SK-N-SH (cell line): ENCODE results near the gene PLEKHA6. TPM values are rescaled to one million over a fixed set of nuclear protein-coding genes. Genes with fewer than 3 reads are reported as not detected.

Experiments
- CTCF ChIA-PET: fragments of 300-600, 350-600 bp; formaldehyde crosslinking; extraction: SDS; loops from one replicate; lab custom pipeline; 2021; lab: Yijun Ruan, JAX
- POLR2A ChIA-PET: fragments of 350-600 bp; sonication (Branson Sonifier 250); formaldehyde crosslinking; extraction: SDS; loops from one replicate; lab custom pipeline; 2020; ENCODE audit warnings: antibody characterized with exemption, inconsistent platforms; lab: Yijun Ruan, JAX
- DNase-seq: peaks from one replicate; pipeline ENCODE4 v3.0.0; 2012
- H2AFZ ChIP-seq: fragments of 200-600 bp; sonication (generic); 2 replicates; pipeline ENCODE4 v1.8.1; 2016; ENCODE audit warnings: antibody characterized with exemption, mild to moderate bottlenecking, low read depth
- H3F3A ChIP-seq: fragments of 200-600 bp; sonication (generic); replicated peaks from 2 replicates; pipeline ENCODE3; 2016; ENCODE audit warnings: antibody characterized with exemption, mild to moderate bottlenecking; ENCODE audit not compliant: insufficient read depth
- H3K27ac ChIP-seq, 2 experiments: fragments of 200-500 bp in 1 of 2; fragments of 200-600 bp in 1 of 2; sonication (Bioruptor generic) in 1 of 2; sonication (generic), shearing (Covaris generic) in 1 of 2; 2 replicates each; pipeline versions ENCODE4 v1.5.1 to v1.6.1; 2014 to 2016; ENCODE audit warnings: low read depth in 2 of 2, inconsistent platforms in 1 of 2, low read length in 1 of 2, mild to moderate bottlenecking in 1 of 2, mixed read lengths in 1 of 2
- H3K27me3 ChIP-seq: fragments of 200-600 bp; sonication (generic), shearing (Covaris generic); 2 replicates; pipeline ENCODE4 v1.6.1; 2016; ENCODE audit warnings: mixed run types; ENCODE audit not compliant: insufficient read depth
- H3K36me3 ChIP-seq, 2 experiments: fragments of 200-500 bp in 1 of 2; fragments of 200-600 bp in 1 of 2; sonication (Bioruptor generic) in 1 of 2; sonication (generic) in 1 of 2; replicated peaks in 1 of 2; 2 replicates each; pipeline versions ENCODE3 to v1.5.1; 2014 to 2016; ENCODE audit warnings: low read length in 1 of 2, mild to moderate bottlenecking in 1 of 2; ENCODE audit not compliant: insufficient read depth in 2 of 2, control insufficient read depth in 1 of 2
- H3K4me1 ChIP-seq, 2 experiments: fragments of 200-500 bp in 1 of 2; fragments of 200-600 bp in 1 of 2; sonication (Bioruptor generic) in 1 of 2; sonication (generic), shearing (Covaris generic) in 1 of 2; 2 replicates each; pipeline versions ENCODE4 v1.5.1 to v1.6.1; 2014 to 2016; ENCODE audit warnings: low read depth in 1 of 2, low read length in 1 of 2, mixed run types in 1 of 2; ENCODE audit not compliant: insufficient read depth in 2 of 2, control insufficient read depth in 1 of 2
- H3K4me2 ChIP-seq: fragments of 200-600 bp; sonication (generic), shearing (Covaris generic); 2 replicates; pipeline ENCODE4 v1.6.1; 2017; ENCODE audit warnings: mixed run types
- H3K4me3 ChIP-seq, 2 experiments: fragments of 200-500 bp in 1 of 2; fragments of 200-600 bp in 1 of 2; sonication (Bioruptor generic) in 1 of 2; sonication (generic), shearing (Covaris generic) in 1 of 2; 2 replicates each; pipeline versions ENCODE4 v1.5.1 to v1.8.1; 2014 to 2016; ENCODE audit warnings: low read depth in 2 of 2, inconsistent platforms in 1 of 2, low read length in 1 of 2, mild to moderate bottlenecking in 1 of 2, mixed read lengths in 1 of 2, moderate library complexity in 1 of 2
- H3K79me2 ChIP-seq: fragments of 200-600 bp; sonication (generic); 2 replicates; pipeline ENCODE4 v1.8.1; 2017; ENCODE audit warnings: mild to moderate bottlenecking; ENCODE audit not compliant: insufficient read depth
- H3K9ac ChIP-seq: fragments of 200-600 bp; sonication (generic); 2 replicates; pipeline ENCODE4 v1.6.1; 2017; ENCODE audit warnings: mixed run types
- H3K9me2 ChIP-seq: fragments of 200-600 bp; sonication (generic); 2 replicates; pipeline ENCODE4 v1.6.1; 2017; ENCODE audit warnings: mixed run types
- H3K9me3 ChIP-seq: fragments of 200-600 bp; sonication (generic); 2 replicates; pipeline ENCODE4 v1.6.1; 2017; ENCODE audit warnings: mixed run types, mild to moderate bottlenecking, moderate library complexity
- H4K20me1 ChIP-seq: fragments of 200-600 bp; sonication (generic); 2 replicates; pipeline ENCODE4 v1.6.1; 2017; ENCODE audit warnings: mild to moderate bottlenecking, mixed run types; ENCODE audit not compliant: insufficient read depth
- CTCF ChIP-seq: fragments of 200-600 bp; sonication (generic); IDR thresholded peaks from 2 replicates; pipeline ENCODE4 v1.6.1; 2017; ENCODE audit warnings: antibody characterized with exemption, mild to moderate bottlenecking, moderate library complexity
- EP300 ChIP-seq, 2 experiments: IDR thresholded peaks; 2 replicates each; pipeline versions ENCODE4 v1.4.0 to v1.6.1; 2012; ENCODE audit warnings: borderline replicate concordance in 1 of 2, low read depth in 1 of 2, low read length in 1 of 2
- GATA2 ChIP-seq: sonication (generic); formaldehyde crosslinking; IDR thresholded peaks from 2 replicates; pipeline ENCODE4 v1.5.0; 2020; ENCODE audit warnings: mild to moderate bottlenecking, missing genetic modification reagents
- NRF1 ChIP-seq: IDR thresholded peaks from 2 replicates; pipeline ENCODE4 v1.6.1; 2012; ENCODE audit warnings: low read depth, mild to moderate bottlenecking, low read length
- POLR2AphosphoS5 ChIP-seq: IDR thresholded peaks from 2 replicates; pipeline ENCODE4 v1.6.1; 2012; ENCODE audit warnings: low read depth, low read length
- RAD21 ChIP-seq: IDR thresholded peaks from 2 replicates; pipeline ENCODE4 v1.6.1; 2012; ENCODE audit warnings: mild to moderate bottlenecking, low read length
- RCOR1 ChIP-seq: fragments of 150-350 bp; IDR thresholded peaks from 2 replicates; pipeline ENCODE4 v1.6.1; 2017; ENCODE audit warnings: antibody characterized with exemption, low read length
- RXRA ChIP-seq: IDR thresholded peaks from 2 replicates; pipeline ENCODE4 v1.4.0; 2012; ENCODE audit warnings: low read depth, mild to moderate bottlenecking, borderline replicate concordance
- SMC3 ChIP-seq: IDR thresholded peaks from 2 replicates; pipeline ENCODE4 v1.6.1; 2012; ENCODE audit warnings: low read depth, low read length, improper control_type of control experiment
- TAF1 ChIP-seq: IDR thresholded peaks from 2 replicates; pipeline ENCODE4 v1.6.1; 2012; ENCODE audit warnings: low read depth, mild to moderate bottlenecking, low read length, moderate library complexity, borderline replicate concordance
- TCF12 ChIP-seq: IDR thresholded peaks from 2 replicates; pipeline ENCODE4 v1.4.0; 2012
- YY1 ChIP-seq: IDR thresholded peaks from 2 replicates; pipeline ENCODE4 v1.4.0; 2012; ENCODE audit warnings: low read depth, mild to moderate bottlenecking
- ZBTB33 ChIP-seq: IDR thresholded peaks from 2 replicates; pipeline ENCODE4 v1.4.0; 2012; ENCODE audit warnings: low read depth, borderline replicate concordance
- WGBS: methylation state at CpG from one replicate; pipeline ENCODE4 v1.1.6; 2017; ENCODE audit warnings: low lambda C conversion rate; 5-methylcytosine and 5-hydroxymethylcytosine counted together
- polyA plus RNA-seq, 3 experiments: library from polyadenylated mRNA; depleted of rRNA; stranded (reverse); fragments of >200 nt; gene quantifications; 2 replicates each; pipeline ENCODE4 v1.2.3, GENCODE V29; 2012

PLEKHA6 gene
- polyA plus RNA-seq, 1 of the 3 experiments (the other 2 are of a cell fraction) = 1.2 TPM

DNA sequence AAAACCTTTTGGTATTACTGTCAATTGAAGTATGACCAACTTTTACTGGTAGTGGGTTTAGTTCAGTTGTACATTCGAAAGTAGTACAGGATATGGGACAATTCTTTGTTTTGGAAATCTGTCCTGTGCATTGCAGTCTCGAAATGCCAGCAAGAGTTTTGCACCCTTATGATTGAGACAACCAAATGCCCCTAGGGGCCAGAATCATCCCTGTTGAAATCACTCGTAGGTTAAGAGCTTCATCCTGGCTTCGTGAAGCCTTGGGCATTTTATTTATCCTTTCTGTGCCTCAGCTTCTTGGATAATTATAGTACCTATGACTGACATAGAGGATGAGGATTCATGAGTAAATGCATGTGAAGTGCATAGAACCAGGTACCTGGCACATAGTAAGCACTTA, 143.5 kb downstream of the PLEKHA6 start:
- H3K27me3 ChIP-seq = peaks cover 14% of the 10 kb centered on the region; the same call in 1 of the 2 replicates
- H3K9ac ChIP-seq = no peak overlapping the region
- TF ChIP-seq EP300 (IDR thresholded peaks at IDR 0.05; ENCODE audit: borderline replicate concordance in 1 of 2, low read depth in 1 of 2, low read length in 1 of 2) = no peak
- no peak for TF ChIP-seq SMC3
- no peak for TF ChIP-seq TAF1
- TF ChIP-seq RXRA = no peak
- TF ChIP-seq NRF1 = no peak
- TF ChIP-seq YY1 = no peak
- TF ChIP-seq GATA2 (CRISPR knock-in tag) = no peak
- no peak for TF ChIP-seq RAD21
- no peak for TF ChIP-seq RCOR1
- TF ChIP-seq POLR2AphosphoS5 = no peak
- no peak for TF ChIP-seq CTCF
- H4K20me1 ChIP-seq = no peaks in the 10 kb centered on the region
- H3K79me2 ChIP-seq = no peaks in the 10 kb centered on the region
- ChIA-PET POLR2A (no interaction called here), CTCF (interaction anchor here (1.2 to 6.2 kb wide), 7 partner anchors 10 to 287 kb away, joined by 3 to 107 read pairs (median 28); partner anchors contain the start of genes PLEKHA6 and REN)
- no peak overlapping the region for H3K4me2 ChIP-seq
- no peak overlapping the region for H3K4me3 ChIP-seq
- no peaks in the 10 kb centered on the region for H3K9me2 ChIP-seq
- no peaks in the 10 kb centered on the region for H3F3A ChIP-seq
- DNase-seq = no peak
- WGBS = 49% methylated on average over 4 of the region's 4 CpGs
- no peak overlapping the region for H3K27ac ChIP-seq
- H3K9me3 ChIP-seq = no peaks in the 10 kb centered on the region
- H2AFZ ChIP-seq = no peak overlapping the region
- no peaks in the 10 kb centered on the region for H3K36me3 ChIP-seq
- no peaks in the 10 kb centered on the region; a peak in 1 of 4 replicates for H3K4me1 ChIP-seq

- H3K4me2 ChIP-seq = peak within 1 kb of the TSS; percentile 48; the same call in 1 of the 2 replicates
- DNase-seq = peak; percentile 65
Observed at GRCh38 chr1:204213668-204214662, 145.8 kb downstream of the PLEKHA6 start, which contains the start of gene GOLT1A. Gene GOLT1A, minus strand, starts transcription at chr1:204213988. Its CDS starts 82 bp downstream, at chr1:204213906.

More at GRCh38 chr1:204213668-204214662, 145.8 kb downstream of the PLEKHA6 start, which contains the start of gene GOLT1A:
- no peaks in the 10 kb centered on the region for H4K20me1 ChIP-seq
- peaks cover 18% of the 10 kb centered on the region; the same call in 1 of the 2 replicates for H3K27me3 ChIP-seq
- H3K36me3 ChIP-seq = no peaks in the 10 kb centered on the region
- WGBS = 49% methylated on average over 35 of the region's 41 CpGs
- H3K9ac ChIP-seq = no peak within 1 kb of the TSS
- H3K79me2 ChIP-seq = no peaks in the 10 kb centered on the region
- no peaks in the 10 kb centered on the region for H3K9me3 ChIP-seq
- H3K4me3 ChIP-seq = peak within 1 kb of the TSS in 1 of 2 experiments; percentile 27; a peak in 1 of 4 replicates
- ChIA-PET POLR2A (no interaction called here), CTCF (interaction anchor here (0.7 to 6.2 kb wide), 22 partner anchors 7 to 289 kb away, joined by 3 to 107 read pairs (median 4); partner anchors contain the start of genes PLEKHA6 and REN)
- no peaks in the 10 kb centered on the region; a peak in 1 of 4 replicates for H3K4me1 ChIP-seq
- no peak within 1 kb of the TSS for H3K27ac ChIP-seq
- no peak within 1 kb of the TSS for H2AFZ ChIP-seq
- no peaks in the 10 kb centered on the region for H3F3A ChIP-seq
- no peaks in the 10 kb centered on the region for H3K9me2 ChIP-seq
- TF ChIP-seq ZBTB33 (no peak), CTCF (peak; percentile 60), SMC3 (peak; percentile 64), RAD21 (peak; percentile 67), TCF12 (no peak)
